AG09309 (cell line): Measurements from ENCODE around the gene LRCH4.

Source experiments
- DNase-seq: peaks from one replicate; pipeline ENCODE4 v3.0.0-alpha.2; 2010; ENCODE audit warnings: low read depth
- H3K4me3 ChIP-seq: 2 replicates; pipeline ENCODE4 v1.5.1; 2011; ENCODE audit warnings: mild to moderate bottlenecking, low read depth, low read length, moderate library complexity; ENCODE audit not compliant: control insufficient read depth
- TF ChIP-seq, protein P1 (sequence below): IDR thresholded peaks from 2 replicates; pipeline ENCODE4 v1.5.1; 2011; ENCODE audit warnings: mild to moderate bottlenecking, low read depth, low read length, inconsistent platforms; ENCODE audit not compliant: insufficient read depth, control insufficient read depth; ENCODE audit errors: missing control alignments

The LRCH4 gene

DNA sequence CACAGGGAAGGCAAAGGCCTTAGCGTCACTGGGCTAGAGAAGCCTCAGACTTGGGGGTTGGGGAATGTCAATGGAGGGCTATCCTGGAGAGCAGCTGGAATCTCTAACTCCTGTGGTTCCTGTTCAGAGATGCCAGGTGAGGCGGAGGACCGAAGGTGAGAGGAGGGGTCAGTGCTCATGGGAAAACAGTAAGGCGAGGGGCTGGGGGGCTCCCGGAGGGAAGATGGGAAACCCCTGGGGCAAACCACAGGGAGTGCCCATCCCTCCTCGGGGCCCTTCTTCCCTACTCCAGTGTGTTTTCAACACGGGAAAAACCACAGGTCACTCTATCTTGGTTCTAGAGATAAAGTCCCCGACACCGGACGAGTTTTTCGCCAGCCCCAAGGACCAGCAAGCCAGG lies 3.3 kb downstream of the LRCH4 start:
- H3K4me3 ChIP-seq = no peak overlapping the region
- no peak for DNase-seq
- TF ChIP-seq, protein P1, sequence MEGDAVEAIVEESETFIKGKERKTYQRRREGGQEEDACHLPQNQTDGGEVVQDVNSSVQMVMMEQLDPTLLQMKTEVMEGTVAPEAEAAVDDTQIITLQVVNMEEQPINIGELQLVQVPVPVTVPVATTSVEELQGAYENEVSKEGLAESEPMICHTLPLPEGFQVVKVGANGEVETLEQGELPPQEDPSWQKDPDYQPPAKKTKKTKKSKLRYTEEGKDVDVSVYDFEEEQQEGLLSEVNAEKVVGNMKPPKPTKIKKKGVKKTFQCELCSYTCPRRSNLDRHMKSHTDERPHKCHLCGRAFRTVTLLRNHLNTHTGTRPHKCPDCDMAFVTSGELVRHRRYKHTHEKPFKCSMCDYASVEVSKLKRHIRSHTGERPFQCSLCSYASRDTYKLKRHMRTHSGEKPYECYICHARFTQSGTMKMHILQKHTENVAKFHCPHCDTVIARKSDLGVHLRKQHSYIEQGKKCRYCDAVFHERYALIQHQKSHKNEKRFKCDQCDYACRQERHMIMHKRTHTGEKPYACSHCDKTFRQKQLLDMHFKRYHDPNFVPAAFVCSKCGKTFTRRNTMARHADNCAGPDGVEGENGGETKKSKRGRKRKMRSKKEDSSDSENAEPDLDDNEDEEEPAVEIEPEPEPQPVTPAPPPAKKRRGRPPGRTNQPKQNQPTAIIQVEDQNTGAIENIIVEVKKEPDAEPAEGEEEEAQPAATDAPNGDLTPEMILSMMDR = no peak

DNA sequence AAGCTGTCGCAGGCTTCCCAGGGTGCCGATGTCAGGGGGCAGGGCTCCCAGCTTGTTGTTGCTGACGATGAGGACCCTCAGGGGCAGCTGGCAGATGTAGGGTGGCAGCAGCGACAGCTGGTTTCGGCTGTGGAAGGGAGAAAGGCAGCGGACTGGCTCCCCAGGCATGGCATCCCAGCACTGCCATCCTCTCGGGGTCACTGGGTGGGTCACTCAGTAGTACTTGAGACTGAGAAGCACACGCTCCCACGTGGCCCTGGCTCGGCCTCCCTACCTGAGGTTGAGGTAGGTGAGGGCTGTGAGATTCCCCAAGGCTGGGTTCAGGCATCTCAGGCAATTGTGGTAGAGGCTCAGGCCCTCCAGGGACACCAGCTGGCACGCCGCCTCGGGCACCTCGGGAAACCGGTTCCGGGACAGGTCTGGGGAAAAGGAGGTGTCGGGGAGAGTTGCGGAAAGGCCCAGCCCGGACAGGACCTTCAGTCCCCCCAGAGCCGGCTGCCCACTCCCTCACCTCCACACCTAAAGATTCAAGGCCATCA lies 3.8 kb downstream of the LRCH4 start:
- DNase-seq = no peak
- H3K4me3 ChIP-seq = no peak overlapping the region
- TF ChIP-seq, protein P1 = no peak

DNA sequence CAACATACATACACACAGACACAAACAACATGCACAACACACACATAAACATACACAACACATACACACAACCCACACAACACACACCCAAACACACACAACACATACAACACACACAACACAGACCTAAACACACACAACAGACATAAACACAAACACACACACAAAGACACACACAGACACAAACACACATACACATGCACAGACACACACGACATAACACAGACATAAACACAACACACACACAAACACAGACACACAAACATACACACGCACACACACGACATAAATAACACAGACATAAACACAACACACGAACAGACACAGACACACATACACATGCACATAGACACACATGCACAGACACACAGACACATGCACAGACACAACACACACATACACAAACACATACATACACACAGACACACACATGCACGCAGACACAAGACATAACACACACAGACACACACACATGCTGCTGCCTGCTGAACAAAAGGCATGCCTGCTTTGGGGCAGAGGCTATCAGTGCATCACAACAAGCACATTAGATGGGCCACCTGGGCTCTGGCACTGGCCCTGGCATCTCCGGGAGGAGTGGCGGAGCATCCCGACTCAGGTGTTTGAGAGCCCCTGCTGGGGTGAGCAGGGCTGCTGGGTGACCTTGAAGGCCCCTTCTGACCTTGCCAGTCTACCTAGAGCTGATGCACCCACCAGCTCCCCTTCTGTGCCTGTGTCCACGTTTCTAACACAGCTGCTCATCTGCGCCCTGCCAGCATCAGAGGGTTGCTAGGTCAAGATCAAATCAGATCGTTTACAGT lies 5.3 kb downstream of the LRCH4 start:
- TF ChIP-seq, protein P1 = no peak
- DNase-seq = no peak
- no peak overlapping the region for H3K4me3 ChIP-seq

DNA sequence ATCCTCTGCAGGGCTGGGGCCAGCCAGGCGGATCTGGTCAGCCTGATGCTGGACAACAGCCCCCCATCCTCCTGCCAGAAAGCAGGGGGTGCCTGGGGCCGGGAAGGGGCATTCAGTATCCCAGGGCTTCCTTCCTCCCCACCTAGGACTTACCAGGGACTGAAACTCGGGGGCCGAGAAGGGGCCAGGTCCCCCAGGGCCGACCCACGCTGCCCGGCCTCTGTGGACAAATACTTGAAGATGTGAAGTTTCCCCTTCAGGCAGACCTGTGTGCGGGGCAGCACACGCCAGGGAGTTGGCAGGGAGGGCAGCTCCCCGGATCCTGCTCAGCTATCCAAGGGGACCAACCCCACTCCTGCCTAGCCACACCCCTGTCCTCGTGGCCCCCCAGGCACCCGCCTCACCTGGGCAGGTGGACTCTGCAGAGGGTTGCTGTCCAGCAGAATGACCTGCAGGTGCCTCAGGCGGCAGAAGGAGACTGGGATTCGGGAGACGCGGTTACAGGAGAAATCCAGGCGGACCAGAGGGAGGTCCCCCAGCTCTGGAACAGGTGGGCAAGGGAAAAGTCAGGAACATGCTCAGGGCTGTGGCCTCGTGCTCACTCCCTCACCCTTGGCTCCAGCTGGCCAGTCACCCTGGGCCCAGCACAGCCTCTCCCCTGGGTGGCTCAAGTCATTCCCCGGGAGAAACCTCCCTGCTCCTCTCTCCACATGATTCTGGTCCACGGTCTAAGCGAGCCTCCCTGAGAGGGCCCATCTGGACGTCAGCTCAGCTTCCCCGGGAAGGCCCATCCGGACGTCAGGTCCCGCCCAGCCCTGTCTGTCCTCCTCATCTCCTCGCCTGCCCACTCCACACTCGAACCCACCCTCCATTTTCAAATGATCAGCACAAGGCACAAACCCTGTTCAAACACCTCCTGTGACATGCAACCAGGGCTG lies 7.4 kb downstream of the LRCH4 start:
- H3K4me3 ChIP-seq = no peak overlapping the region
- TF ChIP-seq, protein P1 = no peak
- no peak for DNase-seq

DNA sequence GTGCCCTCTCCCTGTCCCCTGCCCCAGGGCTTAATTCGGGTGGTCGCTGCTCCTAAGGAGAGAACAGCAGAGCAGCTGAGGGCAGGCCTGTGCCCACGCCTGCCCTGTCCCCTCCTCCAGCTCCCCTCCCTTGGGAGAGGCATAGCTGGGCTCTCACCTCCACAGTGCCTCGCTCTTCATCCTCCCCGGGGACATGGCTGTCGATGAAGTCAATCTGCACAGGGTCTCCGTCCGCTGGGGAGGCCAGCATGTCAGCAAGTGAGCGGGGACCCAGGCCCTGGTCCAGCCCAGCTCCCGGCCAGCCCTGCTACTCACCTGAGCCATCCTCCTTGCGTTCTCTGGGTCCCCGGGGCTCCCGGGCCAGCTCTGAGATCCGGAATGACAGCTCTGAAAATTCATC lies 8.4 kb downstream of the LRCH4 start:
- TF ChIP-seq, protein P1 = no peak
- H3K4me3 ChIP-seq = no peak overlapping the region
- no peak for DNase-seq

DNA sequence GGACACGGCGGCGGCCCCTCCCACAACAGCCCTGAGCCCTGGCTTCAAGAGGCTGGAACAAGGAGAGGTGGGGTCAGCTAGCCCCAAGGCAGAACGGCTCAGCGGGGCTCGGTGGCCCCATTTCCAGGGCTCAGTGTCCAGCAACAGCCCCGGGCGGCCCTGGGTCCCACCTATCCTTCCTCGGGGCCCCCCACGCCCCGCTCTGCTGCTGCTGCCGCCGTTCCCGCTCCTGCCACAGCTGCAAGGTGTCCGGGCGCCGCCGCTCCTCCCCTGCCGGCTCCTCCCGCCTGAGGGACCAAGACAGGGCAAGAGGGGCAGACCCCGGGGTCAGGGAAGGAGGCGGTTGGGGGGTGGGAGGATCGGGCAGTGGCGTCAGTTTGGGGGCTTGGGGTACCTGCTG lies 8.8 kb downstream of the LRCH4 start:
- H3K4me3 ChIP-seq = no peak overlapping the region
- TF ChIP-seq, protein P1 = no peak
- no peak for DNase-seq
